CD14-positive monocyte (primary cell): Measurements from ENCODE around the gene QSER1. TPM values are rescaled to one million over a fixed set of nuclear protein-coding genes. Genes with fewer than 3 reads are reported as not detected.

Source experiments
- DNase-seq, 3 donors: peaks; one replicate each; pipeline ENCODE4 v3.0.0-alpha.2; 2011 to 2022
- H2AFZ ChIP-seq: 2 replicates; pipeline ENCODE4 v1.6.0; 2012; ENCODE audit warnings: mild to moderate bottlenecking, low read depth, low read length, inconsistent platforms; ENCODE audit not compliant: insufficient read depth, poor library complexity, severe bottlenecking
- H3K27ac ChIP-seq, 2 donors: 1 replicate in 1 of 2; 2 replicates in 1 of 2; pipeline ENCODE4 v1.5.1; 2012 to 2013; ENCODE audit warnings: low read length in 2 of 2, control low read depth in 1 of 2, inconsistent platforms in 1 of 2, low read depth in 1 of 2, mild to moderate bottlenecking in 1 of 2
- H3K27me3 ChIP-seq, 2 donors: one replicate each; pipeline versions ENCODE4 v1.6.0 to v1.6.1; 2011 to 2013; ENCODE audit warnings: low read length in 2 of 2; ENCODE audit not compliant: control insufficient read depth in 2 of 2, insufficient read depth in 2 of 2
- H3K36me3 ChIP-seq, 2 donors: replicated peaks in 1 of 2; 1 replicate in 1 of 2; 2 replicates in 1 of 2; pipeline versions ENCODE4 v1.5.1 to v1.6.1; 2012 to 2013; ENCODE audit warnings: low read length in 2 of 2, control low read depth in 1 of 2, inconsistent platforms in 1 of 2, mild to moderate bottlenecking in 1 of 2; ENCODE audit not compliant: insufficient read depth in 2 of 2, control insufficient read depth in 1 of 2
- H3K4me1 ChIP-seq, 2 donors: 1 replicate in 1 of 2; 2 replicates in 1 of 2; pipeline versions ENCODE4 v1.5.1 to v1.6.1; 2012 to 2013; ENCODE audit warnings: low read length in 2 of 2, control low read depth in 1 of 2, inconsistent platforms in 1 of 2, mild to moderate bottlenecking in 1 of 2, moderate library complexity in 1 of 2; ENCODE audit not compliant: insufficient read depth in 2 of 2, control insufficient read depth in 1 of 2
- H3K4me2 ChIP-seq: replicated peaks from 2 replicates; pipeline ENCODE3; 2012; ENCODE audit warnings: low read length, moderate library complexity, mild to moderate bottlenecking; ENCODE audit not compliant: poor library complexity, severe bottlenecking; ENCODE audit errors: extremely low read depth
- H3K4me3 ChIP-seq, 3 experiments: fragments of 200-600 bp in 1 of 3; sonication (generic) in 1 of 3; replicated peaks in 1 of 3; 1 replicate in 2 of 3; 2 replicates in 1 of 3; pipeline ENCODE4 v1.5.1; 2011 to 2013; ENCODE audit warnings: low read length in 3 of 3, mild to moderate bottlenecking in 3 of 3, control low read depth in 2 of 3, low read depth in 2 of 3, inconsistent platforms in 1 of 3, moderate library complexity in 1 of 3
- H3K79me2 ChIP-seq: 2 replicates; pipeline ENCODE4 v1.6.0; 2012; ENCODE audit warnings: mild to moderate bottlenecking, control low read depth, inconsistent platforms, low read length, moderate library complexity; ENCODE audit not compliant: insufficient read depth
- H3K9ac ChIP-seq: 2 replicates; pipeline ENCODE4 v1.6.0; 2017; ENCODE audit warnings: low read length, mild to moderate bottlenecking; ENCODE audit not compliant: insufficient read depth, poor library complexity, severe bottlenecking
- H3K9me3 ChIP-seq, 2 donors: replicated peaks in 1 of 2; 1 replicate in 1 of 2; 2 replicates in 1 of 2; pipeline versions ENCODE4 v1.5.1 to v1.6.1; 2012 to 2013; ENCODE audit warnings: low read length in 2 of 2, control low read depth in 1 of 2; ENCODE audit not compliant: control insufficient read depth in 1 of 2, insufficient read depth in 1 of 2
- H4K20me1 ChIP-seq: 2 replicates; pipeline ENCODE4 v1.6.0; 2012; ENCODE audit warnings: mild to moderate bottlenecking, low read length, control low read depth, moderate library complexity; ENCODE audit not compliant: insufficient read depth
- H3K27ac Mint-ChIP-seq, 7 donors: one replicate each; pipeline ENCODE4 v1.8.0; 2020; ENCODE audit warnings: mild to moderate bottlenecking in 7 of 7, mixed read lengths in 7 of 7, moderate library complexity in 6 of 7, inconsistent platforms in 2 of 7
- H3K27me3 Mint-ChIP-seq, 3 donors: one replicate each; pipeline ENCODE4 v1.8.0; 2021 to 2022; ENCODE audit warnings: low read depth in 3 of 3, mild to moderate bottlenecking in 3 of 3, mixed read lengths in 3 of 3, moderate library complexity in 3 of 3, inconsistent platforms in 1 of 3
- H3K36me3 Mint-ChIP-seq, 2 donors: one replicate each; pipeline ENCODE4 v1.8.0; 2020; ENCODE audit warnings: mixed read lengths in 2 of 2, inconsistent platforms in 1 of 2, mild to moderate bottlenecking in 1 of 2
- H3K4me1 Mint-ChIP-seq: one replicate; pipeline ENCODE4 v1.8.0; 2020; ENCODE audit warnings: mild to moderate bottlenecking, mixed read lengths
- H3K4me3 Mint-ChIP-seq, 2 donors: one replicate each; pipeline ENCODE4 v1.8.0; 2020; ENCODE audit warnings: mild to moderate bottlenecking in 2 of 2, mixed read lengths in 2 of 2, moderate library complexity in 1 of 2
- H3K9me3 Mint-ChIP-seq, 7 donors: one replicate each; pipeline ENCODE4 v1.8.0; 2020 to 2022; ENCODE audit warnings: mixed read lengths in 7 of 7, mild to moderate bottlenecking in 6 of 7, moderate library complexity in 6 of 7, inconsistent platforms in 2 of 7
- CTCF ChIP-seq: fragments of 200-600 bp; IDR thresholded peaks from one replicate; pipeline ENCODE4 v1.8.0; 2022; ENCODE audit warnings: antibody characterized with exemption, mild to moderate bottlenecking
- WGBS: methylation state at CpG from one replicate; pipeline ENCODE4 v1.1.5; 2013; ENCODE audit warnings: missing lambda C conversion rate; ENCODE audit not compliant: insufficient coverage; 5-methylcytosine and 5-hydroxymethylcytosine counted together
- intact Hi-C, 2 donors: fragments of 100-400 bp; cut with micrococcal nuclease; formaldehyde crosslinking; loops; one replicate each; pipeline versions ENCODE4 v1.15.0 to v1.15.1; 2023
- polyA plus RNA-seq, 3 donors: library from polyadenylated mRNA; depleted of rRNA in 1 of 3; unstranded in 2 of 3; stranded (reverse) in 1 of 3; fragments of 300-500 nt in 2 of 3; fragments of >200 nt in 1 of 3; fragmentation: Illumina TruSeq in 2 of 3; gene quantifications; 1 replicate in 2 of 3; 2 replicates in 1 of 3; pipeline ENCODE4 v1.2.3, GENCODE V29; 2012 to 2021

Gene QSER1
- polyA plus RNA-seq, 3 donors: 1.1 to 7.0 (median 2.5) TPM

GRCh38 chr11:33027233-33027632 is 134.6 kb downstream of the QSER1 start:
- H3K27me3 Mint-ChIP-seq: peaks cover 0 to 3% (median 1%) of the 10 kb centered on the region in 3 donors
- Histone ChIP-seq H3K27me3 (no peaks in the 10 kb centered on the region), H3K79me2 (no peaks in the 10 kb centered on the region), H3K4me3 (no peak overlapping the region), H2AFZ (no peak overlapping the region), H3K9me3 (no peaks in the 10 kb centered on the region), H3K4me1 (no peaks in the 10 kb centered on the region), H3K4me2 (no peak overlapping the region), H3K27ac (no peak overlapping the region), H4K20me1 (no peaks in the 10 kb centered on the region), H3K9ac (no peak overlapping the region), H3K36me3 (no peaks in the 10 kb centered on the region)
- H3K4me1 Mint-ChIP-seq: peaks cover 2% of the 10 kb centered on the region
- 100% methylated on average over 1 of the region's 2 CpGs for WGBS
- H3K4me3 Mint-ChIP-seq: no peak overlapping the region
- TF ChIP-seq CTCF: no peak
- H3K27ac Mint-ChIP-seq: no peak overlapping the region
- no peaks in the 10 kb centered on the region for H3K9me3 Mint-ChIP-seq
- DNase-seq: no peak
- intact Hi-C loops: no loop called here
- H3K36me3 Mint-ChIP-seq: peaks cover 2 to 7% of the 10 kb centered on the region in 2 donors

- H2AFZ ChIP-seq: no peak overlapping the region
- H3K79me2 ChIP-seq: no peaks in the 10 kb centered on the region
- WGBS: no CpG with 5 or more reads among the region's 4 CpGs
- no peaks in the 10 kb centered on the region for H3K4me1 ChIP-seq
- no peak for DNase-seq
- no peak for TF ChIP-seq CTCF
- intact Hi-C loops: no loop called here
- H3K27me3 ChIP-seq: no peaks in the 10 kb centered on the region
- H3K4me2 ChIP-seq: no peak overlapping the region
- H3K27ac ChIP-seq: no peak overlapping the region
- H3K36me3 Mint-ChIP-seq: peaks cover 6 to 7% of the 10 kb centered on the region in 2 donors
- H3K9me3 ChIP-seq: no peaks in the 10 kb centered on the region
- H3K27ac Mint-ChIP-seq: no peak overlapping the region
- peaks cover 2% of the 10 kb centered on the region for H3K4me1 Mint-ChIP-seq
- H3K27me3 Mint-ChIP-seq: peaks cover 0 to 1% (median under 1%) of the 10 kb centered on the region in 3 donors
- H3K9me3 Mint-ChIP-seq: no peaks in the 10 kb centered on the region
- H4K20me1 ChIP-seq: no peaks in the 10 kb centered on the region
- no peaks in the 10 kb centered on the region for H3K36me3 ChIP-seq
- H3K4me3 Mint-ChIP-seq: no peak overlapping the region
- no peak overlapping the region for H3K4me3 ChIP-seq
- H3K9ac ChIP-seq: no peak overlapping the region
These were observed 135.4 kb downstream of the QSER1 start for GRCh38 chr11:33027846-33028536.
